GM19455 (cell line): ENCODE measurements around the gene IFNB1.

Experiments used
- ATAC-seq: cut with Tn5 transposase; IDR thresholded peaks from one replicate; pipeline ENCODE4 v1.9.1; 2021; ENCODE audit not compliant: unreplicated experiment

The IFNB1 gene

DNA sequence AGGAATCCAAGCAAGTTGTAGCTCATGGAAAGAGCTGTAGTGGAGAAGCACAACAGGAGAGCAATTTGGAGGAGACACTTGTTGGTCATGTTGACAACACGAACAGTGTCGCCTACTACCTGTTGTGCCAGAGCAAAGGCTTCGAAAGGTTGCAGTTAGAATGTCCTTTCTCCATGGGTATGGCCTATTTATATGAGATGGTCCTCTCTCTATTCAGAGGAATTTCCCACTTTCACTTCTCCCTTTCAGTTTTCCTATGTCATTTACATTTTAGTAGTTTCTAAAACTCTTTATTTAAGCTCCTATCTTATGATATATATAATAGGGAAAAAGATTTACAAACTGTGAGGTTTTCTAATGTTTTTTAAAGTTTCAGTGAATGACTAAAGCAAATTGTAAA, at the start of gene IFNB1:
Gene IFNB1 (minus strand): TSS at position 162 of the 400 bp plus-strand sequence. CDS start 73 bp downstream, at position 89.
- no peak for ATAC-seq

- ATAC-seq = peak; percentile 88
Measured at GRCh38 chr9:21121595-21122251, 44.0 kb upstream of the IFNB1 start.

GRCh38 chr9:21121079-21121478, 43.3 kb upstream of the IFNB1 start:
- no peak for ATAC-seq

GRCh38 chr9:21119093-21119770, 41.5 kb upstream of the IFNB1 start:
- peak; percentile 47 for ATAC-seq

DNA sequence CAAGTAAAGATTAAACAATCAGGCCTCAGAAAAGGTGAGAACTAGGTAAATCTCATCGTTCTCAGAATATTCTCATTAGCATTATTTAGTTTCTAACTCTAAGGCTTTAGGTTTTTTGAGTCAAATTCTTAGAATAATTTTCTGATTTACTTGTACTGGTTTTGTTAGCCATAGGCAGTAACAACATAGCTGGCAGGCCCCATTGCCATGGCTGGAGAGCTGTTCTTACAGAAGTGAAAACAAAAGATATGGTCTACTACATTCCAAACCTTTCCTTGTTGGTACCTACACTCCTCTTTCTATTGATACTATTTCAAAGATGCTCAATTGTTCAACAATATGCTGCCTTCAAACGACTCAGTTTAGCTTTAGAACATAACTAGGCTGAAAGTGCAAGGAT, 36.6 kb upstream of the IFNB1 start:
- no peak for ATAC-seq

DNA sequence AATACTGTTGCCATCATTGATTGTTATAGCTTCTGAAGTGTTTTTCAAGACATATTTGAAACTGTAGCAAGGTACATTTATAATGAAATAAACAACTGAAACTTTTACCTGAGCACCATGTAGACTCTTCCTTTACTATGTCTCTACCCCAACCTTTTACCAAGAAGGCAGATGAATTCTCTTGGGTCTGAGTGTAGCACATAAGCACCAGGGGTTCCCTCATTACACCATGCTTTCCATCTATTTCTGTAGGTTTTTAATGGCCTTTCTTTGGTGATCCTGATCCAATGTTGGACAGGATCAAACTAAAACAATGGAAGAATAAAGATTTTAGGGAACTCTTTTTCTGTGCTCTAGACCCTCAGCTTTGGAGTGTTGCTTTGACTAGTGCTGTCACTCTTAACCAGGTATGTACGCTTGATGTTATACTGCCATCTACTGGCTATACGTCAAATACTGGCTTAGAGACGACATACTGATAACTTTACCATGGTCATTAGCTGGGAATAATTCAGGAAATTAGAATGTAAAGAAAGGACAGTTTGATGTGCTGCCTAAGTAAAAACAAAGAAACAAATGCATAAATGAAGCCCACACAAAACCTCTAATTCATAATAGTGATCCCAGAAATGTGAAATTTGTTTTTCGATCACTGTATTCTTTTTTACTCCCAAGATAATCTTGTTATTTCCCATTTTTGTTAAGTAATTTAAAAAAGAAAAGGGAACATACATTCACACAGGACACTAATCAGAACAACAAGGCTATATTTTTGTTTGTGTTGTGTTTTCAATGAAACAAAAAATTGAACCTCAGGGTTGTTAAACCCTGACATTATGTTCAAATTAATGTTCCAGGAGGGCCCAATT, 33.2 kb upstream of the IFNB1 start:
- peak; percentile 98 for ATAC-seq

DNA sequence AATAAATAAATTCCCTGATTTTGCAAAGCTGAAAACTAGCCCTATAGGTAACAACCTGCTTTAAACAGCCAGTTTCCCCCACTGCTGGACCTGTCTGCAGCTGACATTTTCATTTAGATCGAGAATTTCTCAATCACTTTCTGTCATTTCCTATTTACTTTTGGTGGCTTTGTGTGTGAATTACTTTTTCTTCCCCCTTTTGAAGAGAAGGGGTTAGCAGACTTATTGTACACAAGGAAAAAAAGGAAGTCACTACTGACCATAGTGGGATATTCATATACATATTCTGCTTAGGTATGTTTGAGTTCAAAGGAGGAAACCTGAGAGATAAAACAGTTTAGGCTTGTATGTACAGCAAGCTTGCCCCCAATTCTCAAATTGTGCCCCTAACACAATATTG, 27.0 kb upstream of the IFNB1 start:
- ATAC-seq = no peak

DNA sequence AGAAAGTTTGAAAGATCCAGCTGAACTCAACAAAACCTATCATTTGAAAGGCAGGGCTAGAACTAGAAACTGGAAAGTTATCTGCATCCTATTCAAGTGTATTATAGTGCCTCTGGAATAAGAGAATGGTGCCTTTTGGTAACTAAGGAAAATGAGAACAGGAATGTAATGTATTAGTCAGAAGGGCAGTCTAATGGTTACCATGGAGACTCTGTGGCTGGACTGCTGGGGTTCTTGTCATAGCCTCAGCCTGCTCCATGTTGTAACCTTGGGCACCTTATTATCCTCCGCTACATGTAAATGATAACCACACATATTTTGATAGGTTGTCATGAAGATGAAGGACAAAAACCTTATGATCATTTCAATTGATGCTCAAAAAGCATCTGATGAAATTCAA, 24.6 kb upstream of the IFNB1 start:
- no peak for ATAC-seq

- ATAC-seq = no peak
Measured at GRCh38 chr9:21097817-21098216, 20.1 kb upstream of the IFNB1 start.

DNA sequence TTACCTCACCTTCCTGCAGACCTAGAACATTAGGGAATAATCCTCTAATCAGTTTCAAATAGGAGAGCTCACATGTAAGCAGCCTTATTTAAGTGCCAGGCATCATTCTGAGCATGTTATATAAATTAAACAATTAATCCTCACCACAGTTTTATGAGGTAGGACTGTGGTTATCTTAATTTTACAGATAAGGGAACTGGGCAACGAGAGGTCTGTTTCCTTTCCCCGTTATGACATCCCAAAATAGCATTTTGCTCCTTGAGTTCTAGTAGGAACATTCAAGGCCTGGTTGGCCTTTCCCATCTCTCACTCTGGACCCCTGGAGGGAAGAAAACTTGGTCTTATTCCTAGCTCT, 19.1 kb upstream of the IFNB1 start:
- ATAC-seq = no peak

DNA sequence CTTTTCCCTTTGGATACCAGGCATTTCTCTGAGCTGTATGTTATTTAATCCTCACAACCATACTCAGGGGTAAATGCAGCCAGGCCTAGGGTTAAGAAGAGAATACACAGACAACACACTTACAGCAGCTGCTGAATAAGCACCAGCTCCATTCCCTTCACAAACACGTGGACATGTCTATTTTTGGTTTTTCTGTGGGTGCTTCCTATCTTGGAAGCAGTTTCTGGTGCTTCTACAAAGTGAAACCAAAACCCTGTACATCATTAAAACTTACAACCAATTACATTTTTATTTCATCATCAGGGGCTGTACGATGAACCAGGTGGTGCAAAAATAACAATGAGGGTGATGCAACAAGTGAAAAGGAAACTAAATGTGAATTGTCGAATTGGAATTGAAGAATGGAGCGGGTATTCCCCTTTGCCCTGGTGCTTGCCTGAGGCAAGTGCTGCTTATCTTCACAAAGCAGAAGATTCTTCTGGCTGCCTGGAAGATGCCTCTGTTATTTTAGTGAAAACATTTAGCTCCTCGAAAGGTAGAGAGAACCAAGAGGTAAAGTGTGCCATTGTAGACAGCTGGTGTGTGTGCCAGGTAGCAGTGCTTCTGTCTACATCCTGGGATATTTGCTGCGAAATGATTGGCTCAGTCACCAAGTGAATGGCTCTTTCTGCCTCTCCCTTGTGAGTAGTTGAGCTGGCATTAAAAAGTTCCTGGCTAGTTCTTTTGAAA, 18.6 kb upstream of the IFNB1 start:
- ATAC-seq = peak; percentile 81

DNA sequence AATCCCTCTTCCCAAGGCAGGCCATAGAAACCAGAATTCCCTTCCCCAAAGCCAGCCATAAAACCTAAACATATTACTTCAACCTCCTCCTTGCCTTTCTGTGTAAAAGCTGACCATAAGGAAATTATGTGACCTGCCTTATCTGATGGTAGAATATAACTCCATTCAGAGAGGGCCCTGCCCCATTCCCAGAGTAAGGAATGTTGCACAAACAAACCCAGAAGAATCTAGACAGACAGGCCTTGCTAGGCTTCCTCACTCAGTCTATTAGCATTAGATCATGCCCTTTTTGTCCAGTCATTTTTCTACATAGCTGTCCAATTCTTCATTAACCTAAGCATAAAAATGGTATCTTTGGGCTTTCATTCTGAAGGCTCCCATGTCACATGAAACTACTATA, 17.8 kb upstream of the IFNB1 start:
- no peak for ATAC-seq

DNA sequence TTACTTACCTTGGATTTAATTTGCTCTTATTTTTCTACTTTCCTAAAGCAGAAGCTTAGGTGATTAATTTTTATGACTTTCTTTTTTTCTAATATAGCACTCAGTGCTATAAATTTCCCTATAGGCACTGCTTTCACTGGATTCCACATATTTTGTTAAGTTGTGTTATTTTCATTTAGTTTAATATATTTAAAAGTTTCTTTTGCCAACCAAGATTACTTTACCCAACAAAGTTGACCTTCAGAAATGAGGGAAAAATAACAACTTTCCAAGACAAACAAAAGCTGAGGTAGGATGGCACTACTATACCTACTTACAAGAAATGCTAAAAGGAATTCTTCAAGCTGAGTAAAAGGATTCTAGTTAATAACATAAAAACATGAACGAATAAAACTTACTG, 8.8 kb upstream of the IFNB1 start:
- ATAC-seq = no peak

DNA sequence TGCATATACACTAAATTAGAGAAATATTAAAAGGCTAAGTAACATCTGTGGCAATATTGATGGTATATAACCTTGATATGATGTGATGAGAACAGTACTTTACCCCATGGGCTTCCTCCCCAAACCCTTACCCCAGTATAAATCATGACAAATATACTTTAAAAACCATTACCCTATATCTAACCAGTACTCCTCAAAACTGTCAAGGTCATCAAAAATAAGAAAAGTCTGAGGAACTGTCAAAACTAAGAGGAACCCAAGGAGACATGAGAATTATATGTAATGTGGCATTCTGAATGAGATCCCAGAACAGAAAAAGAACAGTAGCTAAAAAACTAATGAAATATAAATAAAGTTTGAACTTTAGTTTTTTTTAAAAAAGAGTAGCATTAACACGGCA, 7.3 kb upstream of the IFNB1 start:
- ATAC-seq = no peak

GRCh38 chr9:21084242-21084850, 6.6 kb upstream of the IFNB1 start:
- ATAC-seq = no peak

DNA sequence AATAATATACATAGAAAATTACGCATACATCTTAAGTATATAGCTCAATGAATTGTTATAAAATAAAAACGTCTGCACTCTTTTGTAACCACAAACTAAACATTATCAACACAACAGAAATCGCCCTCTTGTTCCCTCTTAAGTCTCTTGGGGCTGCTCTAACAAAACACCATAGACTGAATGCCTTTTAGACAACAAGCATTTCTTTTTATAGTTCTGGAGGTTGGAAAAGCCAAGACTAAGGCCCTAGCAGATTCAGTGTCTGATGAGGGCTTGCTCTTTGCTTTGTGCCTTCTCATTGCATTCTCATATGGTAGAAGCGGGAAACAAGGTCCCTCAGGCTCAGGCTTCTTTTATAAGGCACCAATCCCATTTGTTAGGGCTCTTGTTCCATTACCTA, 4.9 kb upstream of the IFNB1 start:
- ATAC-seq = no peak

- no peak for ATAC-seq
Measured at GRCh38 chr9:21081999-21082398, 4.3 kb upstream of the IFNB1 start.

GRCh38 chr9:21081451-21081850, 3.7 kb upstream of the IFNB1 start:
- ATAC-seq = no peak

DNA sequence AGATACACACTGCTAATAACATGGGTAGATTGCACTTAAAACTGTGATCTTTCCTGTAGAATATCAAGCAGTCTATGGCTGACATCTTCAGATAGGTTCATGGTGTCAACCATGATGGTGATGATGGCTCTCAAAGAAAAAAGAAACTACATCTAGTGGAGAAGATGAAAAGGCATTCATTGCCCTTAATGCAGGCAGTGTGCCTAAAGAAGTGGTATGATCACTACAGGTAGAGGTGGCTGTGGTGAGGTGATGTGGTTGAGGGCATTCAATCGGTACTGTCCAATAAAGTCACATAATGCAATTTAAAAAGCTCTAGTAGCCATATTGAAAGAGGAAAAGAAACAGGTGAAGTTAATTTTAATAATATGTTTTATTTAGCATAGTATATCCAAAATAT, 3.1 kb upstream of the IFNB1 start:
- ATAC-seq = no peak

DNA sequence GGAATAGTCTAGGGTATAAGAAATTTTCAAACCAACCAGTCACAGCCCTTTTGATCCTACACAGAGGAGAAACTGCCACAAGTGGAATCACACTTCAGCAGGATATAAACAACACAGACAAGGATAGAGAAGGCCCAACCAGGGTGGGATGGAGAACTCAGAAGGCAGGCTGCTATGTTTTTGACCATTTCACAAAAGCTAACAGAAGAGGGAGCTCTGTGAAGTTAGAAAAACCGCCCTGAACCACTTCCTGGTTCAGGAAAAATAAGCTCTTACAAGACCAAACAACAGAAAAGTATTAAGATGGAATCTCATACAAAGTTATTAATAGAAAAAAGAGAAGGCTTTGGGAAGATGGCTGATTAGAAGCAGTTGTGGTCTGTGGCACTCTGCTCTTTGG, 960 bp upstream of the IFNB1 start:
- no peak for ATAC-seq

GRCh38 chr9:21075484-21075883, 2.3 kb downstream of the IFNB1 start:
- no peak for ATAC-seq
